ENCODE measurements around the gene SEMA5A. TPM values are rescaled to one million over a fixed set of nuclear protein-coding genes. Genes with fewer than 3 reads are reported as not detected.

The SEMA5A gene
- total RNA-seq, 1 donor, result under 0.01 TPM

DNA sequence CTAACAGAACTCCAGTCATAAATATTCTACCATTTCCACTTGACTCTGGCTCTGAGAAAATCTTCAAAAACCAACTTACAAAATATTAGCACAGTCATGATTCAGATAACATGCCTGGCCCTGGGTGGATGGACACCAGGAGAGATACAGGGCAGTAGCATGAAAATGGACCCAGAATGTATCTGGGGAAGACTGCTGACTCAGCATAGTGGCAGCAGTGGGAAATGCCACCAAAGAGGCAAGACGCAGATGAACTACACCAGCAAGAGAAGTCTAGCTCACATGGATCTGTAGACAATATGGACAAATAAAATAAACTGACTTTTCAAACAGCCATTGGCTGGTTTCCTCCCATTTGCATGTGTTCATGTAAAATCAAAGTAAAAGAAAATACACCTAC is 359.8 kb downstream of the SEMA5A start:
- no peak for DNase-seq (ENCODE audit: low read depth in 2 of 3, low spot score in 2 of 3)

DNA sequence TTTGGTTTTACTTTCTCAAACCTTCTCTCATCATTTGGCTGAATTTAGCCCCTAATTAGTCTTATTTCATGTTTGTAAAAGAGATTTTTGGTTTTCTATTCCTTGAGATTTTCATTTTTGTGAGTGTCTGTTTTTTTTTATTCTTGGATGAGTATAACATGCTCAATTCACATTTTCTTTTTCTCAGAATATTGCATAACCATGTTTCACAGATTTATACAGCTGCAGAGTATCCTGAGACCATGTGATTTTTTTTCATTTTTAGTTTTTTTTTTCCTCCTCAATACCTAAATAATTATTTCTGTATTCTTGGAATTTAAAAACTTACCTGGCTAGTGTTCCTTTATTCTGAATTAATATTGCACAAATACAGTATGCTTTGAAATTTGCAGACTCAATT is 361.9 kb downstream of the SEMA5A start:
- DNase-seq (ENCODE audit: low read depth in 2 of 3, low spot score in 2 of 3), result no peak

DNA sequence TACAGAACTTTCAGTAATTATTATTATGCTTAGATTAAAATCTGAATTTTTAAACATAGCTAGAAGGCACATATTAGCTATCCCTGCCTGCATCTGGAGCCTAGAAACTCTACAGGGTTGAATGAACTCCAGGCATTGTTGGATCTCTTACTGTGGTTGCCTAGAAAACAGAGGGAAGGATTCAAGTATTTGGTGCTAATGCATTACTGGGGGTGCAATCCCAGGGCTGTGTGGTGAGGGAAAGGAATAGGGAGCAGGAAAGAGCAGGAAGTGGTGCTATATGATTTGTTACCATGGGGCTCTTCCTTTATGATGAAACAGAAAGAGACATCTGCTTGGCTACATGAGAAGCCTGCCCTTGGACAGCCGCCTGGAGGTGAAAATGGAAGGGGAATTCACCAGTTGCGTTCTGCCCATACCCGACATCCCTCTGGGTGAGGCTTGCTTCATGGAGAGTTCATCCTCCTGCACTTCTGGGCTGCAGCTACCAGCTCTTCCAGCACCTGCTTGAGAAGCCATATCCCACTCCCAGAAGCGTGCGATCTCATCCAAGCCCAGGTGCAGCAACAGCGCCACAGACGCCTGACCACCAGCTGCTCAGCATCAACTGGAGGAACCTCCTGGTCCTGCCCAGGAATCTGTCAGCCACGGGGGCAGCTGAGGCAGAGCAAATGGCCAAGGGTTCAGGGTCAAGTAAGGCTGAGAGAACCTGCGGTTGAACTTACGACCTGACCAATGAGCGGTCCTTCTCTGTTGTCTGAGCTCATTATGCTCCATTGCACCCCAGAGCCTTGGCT is 362.8 kb downstream of the SEMA5A start:
- DNase-seq (ENCODE audit: low read depth in 2 of 3, low spot score in 2 of 3), result no peak

DNA sequence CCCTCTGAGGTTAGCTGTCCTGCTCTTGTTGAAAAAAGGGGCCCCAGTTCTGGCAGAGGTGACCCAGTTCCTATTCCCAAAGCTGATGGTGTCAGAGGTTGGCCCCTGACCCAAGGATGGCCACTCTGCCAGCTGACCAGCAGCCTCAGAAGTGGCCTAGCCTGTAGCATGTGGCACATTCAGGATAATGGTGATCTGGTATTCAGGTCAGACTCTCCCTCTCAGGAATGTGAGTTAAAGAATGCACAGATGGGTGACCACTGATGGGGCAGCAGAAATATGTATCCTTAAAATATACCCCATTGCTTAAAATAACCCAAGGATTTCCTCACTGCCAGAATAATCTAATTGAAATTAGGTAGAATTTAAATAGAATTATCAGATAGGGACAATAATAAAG is 369.2 kb downstream of the SEMA5A start:
- DNase-seq (ENCODE audit: low read depth in 2 of 3, low spot score in 2 of 3), result no peak

DNA sequence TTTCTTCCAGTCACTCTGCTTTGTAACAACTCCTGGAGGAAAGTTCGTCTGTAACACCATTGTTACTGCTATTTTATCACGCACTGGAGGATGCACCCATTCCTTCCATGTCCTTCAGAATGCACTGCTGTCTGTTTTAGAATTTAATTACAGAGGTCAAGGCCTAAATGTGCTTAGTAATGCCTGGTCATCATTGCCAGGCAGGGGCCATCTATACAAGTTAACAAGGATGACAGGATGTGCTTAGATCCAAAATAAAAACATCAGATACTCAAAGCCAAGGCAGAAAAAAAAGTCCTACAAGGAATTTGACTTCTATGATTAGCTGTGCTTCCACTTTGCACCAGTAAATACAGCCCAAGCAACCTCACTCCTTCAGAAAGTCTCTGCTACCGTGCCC is 371.4 kb downstream of the SEMA5A start:
- no peak for DNase-seq (ENCODE audit: low read depth in 2 of 3, low spot score in 2 of 3)

DNA sequence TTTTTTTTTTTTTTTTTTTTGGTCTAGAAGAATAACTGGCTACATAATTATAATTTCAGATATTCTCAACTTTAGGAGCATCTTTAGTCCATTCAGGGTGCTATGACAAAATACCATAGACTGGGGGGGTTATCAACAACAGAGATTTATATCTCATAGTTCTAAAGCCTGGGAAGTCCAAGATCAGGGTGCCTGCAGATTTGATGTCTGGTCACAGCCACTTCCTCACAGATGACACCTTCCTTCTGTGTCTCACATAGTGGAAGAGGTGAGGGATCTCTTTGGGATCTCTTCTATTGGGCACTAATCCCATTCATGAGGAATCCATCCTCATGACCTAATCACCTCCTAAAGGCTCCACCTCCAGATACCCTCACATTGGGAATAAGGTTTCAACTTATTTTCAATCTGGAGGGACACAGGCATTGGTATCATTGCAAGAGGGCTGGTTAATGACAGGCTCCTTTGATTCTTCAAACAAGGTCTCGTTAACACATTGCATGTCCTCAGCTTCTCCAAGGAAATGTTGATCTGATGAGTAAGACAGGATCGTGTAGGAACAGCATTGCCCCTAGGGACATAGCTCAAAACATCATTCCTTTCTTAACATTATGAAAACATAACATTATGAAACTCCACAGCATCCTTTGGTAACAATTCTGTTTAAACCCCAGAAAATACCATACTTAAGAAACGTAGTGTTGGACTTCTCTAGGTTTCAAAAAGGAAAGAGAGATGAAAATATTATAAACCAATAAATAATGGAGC is 372.4 kb downstream of the SEMA5A start:
- no peak for DNase-seq (ENCODE audit: low read depth in 2 of 3, low spot score in 2 of 3)

DNA sequence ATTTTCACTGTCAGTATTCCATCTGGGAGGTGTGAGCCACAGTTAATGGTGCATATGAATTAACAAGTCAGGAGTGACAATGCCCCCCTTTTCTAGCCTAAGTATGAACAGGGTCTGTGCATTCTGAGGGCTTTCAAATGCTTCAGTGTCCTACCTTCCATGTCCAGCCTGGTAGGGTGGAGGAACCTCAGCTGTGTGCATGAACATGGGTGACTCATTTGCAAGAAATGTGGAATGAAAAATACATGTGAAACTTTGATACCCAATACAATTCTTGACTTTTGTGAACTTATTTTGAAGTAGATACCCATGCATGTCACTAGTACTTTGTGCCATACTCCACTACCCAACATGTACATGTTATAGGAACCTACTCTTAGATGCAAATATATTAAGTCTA is 375.8 kb downstream of the SEMA5A start:
- no peak for DNase-seq (ENCODE audit: low read depth in 2 of 3, low spot score in 2 of 3)

DNA sequence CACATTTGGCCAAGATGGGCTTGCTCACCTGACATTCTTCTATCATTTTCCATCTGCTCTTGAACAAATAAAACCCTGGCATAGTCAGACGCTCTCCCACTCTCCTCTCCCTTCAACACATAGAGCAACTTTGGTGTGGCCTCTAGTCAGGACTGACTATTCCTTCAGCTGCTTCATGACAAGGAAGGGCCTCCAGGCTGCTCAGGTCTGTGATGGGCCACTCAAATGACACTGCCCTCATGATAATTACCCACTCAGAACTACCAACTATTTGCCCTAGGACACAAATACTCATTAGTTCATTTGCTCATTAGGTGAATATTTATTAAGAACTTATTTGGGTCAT is 376.3 kb downstream of the SEMA5A start:
- no peak for DNase-seq (ENCODE audit: low read depth in 2 of 3, low spot score in 2 of 3)

DNA sequence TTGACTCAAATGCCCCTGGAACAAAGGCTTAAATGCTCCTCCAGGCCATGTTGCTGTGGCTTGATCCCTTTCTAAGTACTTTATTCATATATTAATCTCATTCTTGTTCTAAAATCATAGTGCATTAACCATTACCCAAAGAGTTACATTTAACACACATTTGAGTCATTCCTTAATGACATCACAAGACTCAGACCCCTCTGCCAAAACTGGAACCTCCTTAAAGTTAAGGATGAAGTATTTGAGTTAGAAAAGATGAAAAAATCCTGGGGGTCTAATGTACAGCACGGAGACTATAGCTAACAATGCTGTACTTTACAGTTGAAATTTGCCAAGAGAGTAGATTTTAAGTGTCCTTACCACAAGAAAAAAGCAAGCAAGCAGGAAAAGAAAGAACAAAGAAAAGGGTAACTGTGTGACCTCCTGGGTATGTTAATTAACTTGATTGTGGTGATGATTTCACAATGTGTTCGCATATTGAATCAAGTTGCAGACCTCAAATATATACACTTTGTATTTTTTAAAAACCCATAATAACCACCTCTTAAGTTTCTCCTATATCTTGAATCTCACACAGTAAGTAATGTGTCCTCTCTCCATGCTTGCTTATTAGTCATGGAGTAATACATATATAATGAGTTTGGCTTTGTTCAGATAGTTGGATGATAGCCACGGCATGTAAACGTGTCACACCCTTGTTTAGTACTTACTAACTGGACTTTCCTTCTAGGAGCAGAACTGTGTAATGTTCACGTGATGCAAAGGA is 376.9 kb downstream of the SEMA5A start:
- DNase-seq (ENCODE audit: low read depth in 2 of 3, low spot score in 2 of 3), result no peak

DNA sequence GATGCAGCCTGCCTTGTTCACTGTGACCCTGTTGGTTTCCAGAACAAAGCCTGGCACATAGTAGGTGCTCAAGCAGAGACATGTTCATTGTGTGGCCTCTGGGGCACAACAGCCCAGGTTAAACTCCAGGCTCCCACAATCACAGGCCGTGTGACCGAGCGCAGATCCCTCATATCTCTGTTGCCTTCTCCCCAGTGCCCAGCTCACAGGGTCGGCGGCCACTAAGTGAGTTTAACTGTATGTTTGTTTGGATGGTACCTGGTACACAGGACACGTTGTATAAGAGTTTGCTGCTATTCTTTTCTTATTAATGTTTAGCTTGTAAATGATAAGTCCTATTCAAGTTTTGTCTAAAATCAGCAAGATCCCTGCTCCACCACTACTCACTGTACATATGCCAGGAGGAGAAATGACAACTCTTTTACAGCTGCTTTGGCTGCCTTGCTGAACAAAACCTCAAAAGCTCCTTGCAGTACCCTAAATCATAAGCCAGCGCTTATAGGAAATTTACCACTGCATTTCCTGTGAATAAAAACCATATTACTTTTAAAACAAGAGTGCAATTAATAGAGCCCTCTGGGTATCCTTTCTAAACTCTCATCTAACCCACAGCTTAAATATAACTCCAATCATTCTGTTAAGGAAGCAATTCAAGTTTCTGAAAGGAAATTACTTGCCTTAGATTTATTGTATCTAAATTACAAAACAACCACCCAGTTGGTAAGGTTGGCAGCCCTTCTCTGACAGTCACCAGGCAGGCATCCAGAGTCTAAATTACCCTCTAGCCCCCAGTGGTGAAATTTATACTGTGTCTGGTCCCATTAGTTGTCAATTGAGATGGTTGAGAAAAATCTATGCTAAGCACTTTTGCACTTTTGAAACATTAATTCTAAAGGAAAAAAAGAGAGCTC is 379.4 kb downstream of the SEMA5A start:
- peak in 1 of 3 donors; percentile 2 for DNase-seq (ENCODE audit: low read depth in 2 of 3, low spot score in 2 of 3)

DNA sequence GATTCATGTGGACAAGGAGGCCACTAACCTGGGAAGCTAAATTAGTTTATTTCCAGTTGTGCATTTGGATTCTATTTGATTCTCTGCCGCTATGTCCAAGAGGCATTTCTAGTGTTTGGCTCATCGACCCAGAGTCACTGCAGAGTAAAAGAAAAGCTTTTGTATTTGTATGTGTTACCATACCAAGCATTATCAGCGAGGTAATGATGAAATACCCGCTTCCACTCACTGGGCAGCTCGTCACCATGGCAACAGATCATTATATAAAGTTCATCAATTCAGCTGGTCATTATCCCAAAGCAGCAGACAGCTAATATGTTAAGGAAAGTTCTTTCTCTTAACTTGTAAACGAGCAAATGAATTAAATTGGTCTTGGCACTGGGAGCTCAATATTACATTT is 380.3 kb downstream of the SEMA5A start:
- DNase-seq (ENCODE audit: low read depth in 2 of 3, low spot score in 2 of 3), result no peak

DNA sequence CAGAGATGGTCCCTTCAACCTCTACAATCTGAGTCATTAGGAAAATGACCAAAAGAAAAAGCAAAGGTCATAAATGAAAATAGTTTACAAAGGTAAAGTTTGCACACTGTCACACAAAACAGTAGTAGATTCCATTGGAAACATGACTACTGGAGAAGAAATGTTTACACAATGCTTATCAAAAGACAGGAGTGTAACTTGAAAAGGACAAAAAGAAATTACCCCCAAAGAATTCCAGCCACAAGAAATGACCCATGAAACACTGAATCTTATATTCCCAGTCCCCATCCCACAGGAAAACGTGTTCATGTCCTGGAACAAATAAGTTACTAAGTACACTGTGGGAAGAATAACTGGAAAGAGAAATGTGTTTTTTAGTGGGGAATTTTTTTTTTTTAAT is 385.1 kb downstream of the SEMA5A start:
- no peak for DNase-seq (ENCODE audit: low read depth in 2 of 3, low spot score in 2 of 3)

DNA sequence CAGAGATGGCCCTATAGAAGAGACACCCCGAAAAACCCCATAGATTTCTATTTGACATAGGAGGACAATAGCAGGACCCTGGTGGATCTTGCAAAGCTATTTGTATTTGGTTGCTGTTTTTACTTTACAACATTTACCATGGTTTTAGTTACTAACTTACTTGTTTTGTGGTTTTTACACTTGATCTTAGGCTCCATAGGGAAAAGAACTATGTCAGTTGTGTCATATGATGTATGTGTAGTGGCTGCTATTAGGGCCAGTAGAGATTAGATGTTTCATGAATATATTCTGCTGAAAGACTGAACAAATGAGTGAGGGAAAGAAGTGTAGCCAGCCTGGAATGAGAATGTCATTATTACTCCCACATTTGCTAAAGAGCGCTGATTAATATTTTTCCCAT is 388.1 kb downstream of the SEMA5A start:
- no peak for DNase-seq (ENCODE audit: low read depth in 2 of 3, low spot score in 2 of 3)

DNA sequence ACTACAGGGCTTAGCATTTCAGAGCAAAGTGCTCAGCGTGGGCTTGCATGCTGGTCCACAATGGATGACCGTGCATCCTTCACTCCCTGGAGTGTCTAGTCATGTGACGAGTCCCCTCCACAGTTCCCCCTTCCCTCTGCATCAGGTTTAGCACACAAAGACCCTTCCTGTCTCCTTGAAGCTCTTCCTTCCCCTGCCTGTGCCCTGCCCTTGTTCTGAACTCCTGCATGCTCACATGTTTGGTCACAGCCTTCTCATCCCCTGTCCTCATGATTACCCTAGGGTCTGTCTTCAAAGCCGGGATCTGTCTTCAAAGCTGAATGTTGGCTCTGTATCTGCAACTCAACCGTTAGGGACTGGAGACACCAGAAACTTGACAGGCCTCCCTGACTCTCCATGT is 388.9 kb downstream of the SEMA5A start:
- no peak for DNase-seq (ENCODE audit: low read depth in 2 of 3, low spot score in 2 of 3)

DNA sequence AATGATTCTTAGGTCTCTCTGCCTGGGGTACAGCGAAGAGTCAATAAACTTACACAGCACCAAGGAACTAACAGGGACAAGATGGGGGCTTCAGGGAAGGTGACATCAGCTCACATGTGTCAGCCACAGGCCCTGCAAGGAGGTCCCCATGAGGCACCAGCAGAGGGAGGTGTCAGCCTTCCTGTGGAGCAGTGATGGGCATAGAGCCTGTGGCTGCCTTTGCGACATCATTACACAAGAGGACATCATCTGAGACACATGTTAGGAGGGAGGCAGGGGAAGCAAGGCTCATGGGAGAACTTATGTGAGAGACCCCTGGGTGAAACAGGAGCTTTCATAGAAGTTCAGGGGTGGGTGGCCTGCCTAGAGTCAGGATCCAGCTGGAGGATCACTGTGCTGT is 389.6 kb downstream of the SEMA5A start:
- peak in 1 of 3 donors; percentile 4 for DNase-seq (ENCODE audit: low read depth in 2 of 3, low spot score in 2 of 3)

DNA sequence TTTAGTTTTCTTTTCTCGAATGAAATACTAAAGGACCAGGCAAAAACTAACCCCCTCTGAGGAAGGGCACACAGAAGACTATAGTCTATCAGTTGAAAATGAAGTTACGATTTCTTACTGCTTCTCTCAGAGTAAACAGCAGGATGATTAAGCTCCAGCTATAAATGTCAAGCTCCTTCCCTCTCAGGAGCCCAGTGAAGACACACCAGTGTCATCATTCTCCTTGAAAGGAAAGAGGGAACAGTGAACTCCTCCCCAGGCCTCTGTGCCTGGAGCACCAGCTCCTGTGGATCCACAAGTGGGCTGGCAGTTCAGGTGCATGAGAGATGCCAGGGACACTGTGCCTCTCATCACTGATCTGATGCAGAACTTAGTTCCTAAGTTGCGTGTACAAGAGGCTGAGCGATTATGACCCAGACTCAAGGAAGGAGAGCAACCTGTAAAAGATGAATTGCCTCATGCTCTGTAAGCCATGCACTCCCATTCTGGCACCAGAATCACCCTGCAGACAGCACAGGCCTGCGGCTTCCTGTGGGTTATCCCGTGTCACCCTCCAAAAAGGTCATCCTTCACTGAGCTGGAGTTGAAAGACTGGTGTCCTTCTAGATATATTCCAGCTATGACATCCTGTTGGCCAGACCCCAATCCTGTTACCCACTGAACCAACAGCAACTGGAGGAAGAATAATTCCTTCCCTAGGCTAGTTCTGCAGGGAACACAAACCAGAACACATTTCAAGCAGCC is 394.0 kb downstream of the SEMA5A start:
- no peak for DNase-seq (ENCODE audit: low read depth in 2 of 3, low spot score in 2 of 3)

DNA sequence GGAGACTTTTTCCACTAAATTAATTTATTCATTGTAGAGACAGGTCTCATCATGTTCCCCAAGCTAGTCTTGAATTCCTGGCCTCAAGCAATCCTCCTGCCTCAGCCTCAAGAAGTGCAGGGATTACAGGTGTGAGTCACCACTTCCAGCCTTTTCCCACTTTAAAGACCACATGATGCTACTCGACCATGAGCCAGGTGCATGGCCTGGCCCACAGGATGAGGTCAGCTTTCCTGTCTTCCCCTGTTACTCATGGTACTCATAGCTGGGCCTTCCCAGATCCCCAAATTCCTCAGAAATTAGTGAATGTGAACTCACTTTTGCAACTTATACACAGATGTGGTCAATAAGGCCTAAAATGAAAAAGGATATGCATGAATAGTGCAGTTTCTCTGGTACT is 395.9 kb downstream of the SEMA5A start:
- DNase-seq (ENCODE audit: low read depth in 2 of 3, low spot score in 2 of 3), result no peak

DNA sequence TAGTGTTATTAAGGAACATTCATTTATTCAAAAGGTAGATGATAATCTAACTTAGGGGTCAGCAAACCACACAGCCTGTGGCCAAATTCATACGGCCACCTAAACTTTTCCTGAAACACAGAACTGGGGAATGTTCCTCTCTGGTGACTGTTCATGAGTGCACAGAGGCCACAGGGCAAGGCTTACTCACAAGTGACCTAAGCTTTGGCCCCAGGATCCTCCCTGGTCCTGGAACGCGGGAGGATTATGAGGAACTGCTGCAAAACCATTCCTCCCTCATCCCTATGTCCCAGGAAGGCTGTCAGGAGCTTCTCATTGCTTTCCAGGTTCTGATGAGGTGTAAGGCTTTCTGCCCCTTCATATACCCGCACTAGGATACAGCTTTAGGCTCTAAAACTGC is 397.6 kb downstream of the SEMA5A start:
- DNase-seq (ENCODE audit: low read depth in 2 of 3, low spot score in 2 of 3), result no peak

DNA sequence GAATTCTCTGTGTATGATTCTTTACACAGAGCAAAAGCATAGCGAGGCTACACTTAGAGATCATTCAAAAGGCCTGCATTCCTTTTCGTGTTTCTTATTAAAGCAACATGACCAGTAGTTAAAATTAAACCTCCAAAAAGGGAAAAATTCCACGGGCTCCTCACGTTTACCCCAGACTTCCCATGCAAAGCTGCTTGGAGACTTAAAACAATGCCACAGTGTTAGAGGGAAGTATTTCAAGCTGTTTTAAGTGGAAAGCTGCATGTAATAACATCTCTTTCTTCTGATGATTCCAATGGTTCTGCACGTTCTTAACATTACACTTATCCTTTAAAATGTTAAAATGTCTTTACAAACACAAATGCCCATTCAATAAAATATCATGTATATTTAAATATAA is 405.2 kb downstream of the SEMA5A start:
- no peak for DNase-seq (ENCODE audit: low read depth in 2 of 3, low spot score in 2 of 3)

DNA sequence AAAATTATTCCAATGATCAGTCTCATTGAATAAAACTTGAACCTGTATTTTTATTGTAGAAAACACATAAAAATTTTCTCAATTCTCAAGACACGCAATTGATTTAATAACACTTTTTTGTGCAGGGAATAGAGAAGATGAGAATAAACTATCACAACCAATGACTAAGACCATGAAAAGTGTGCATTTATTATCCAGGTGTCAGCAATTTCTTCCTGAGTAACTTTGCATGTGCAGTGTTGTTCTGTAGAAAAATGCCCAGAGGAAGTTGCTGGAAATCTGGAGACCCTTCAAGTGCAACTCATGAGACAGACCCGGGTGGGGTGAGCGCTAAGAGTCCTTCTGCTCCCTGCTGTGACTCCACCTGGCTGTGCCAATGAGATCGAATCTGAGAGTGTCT is 405.7 kb downstream of the SEMA5A start:
- no peak for DNase-seq (ENCODE audit: low read depth in 2 of 3, low spot score in 2 of 3)
